ENCODE data around the gene KCNK15.

Gene KCNK15

DNA sequence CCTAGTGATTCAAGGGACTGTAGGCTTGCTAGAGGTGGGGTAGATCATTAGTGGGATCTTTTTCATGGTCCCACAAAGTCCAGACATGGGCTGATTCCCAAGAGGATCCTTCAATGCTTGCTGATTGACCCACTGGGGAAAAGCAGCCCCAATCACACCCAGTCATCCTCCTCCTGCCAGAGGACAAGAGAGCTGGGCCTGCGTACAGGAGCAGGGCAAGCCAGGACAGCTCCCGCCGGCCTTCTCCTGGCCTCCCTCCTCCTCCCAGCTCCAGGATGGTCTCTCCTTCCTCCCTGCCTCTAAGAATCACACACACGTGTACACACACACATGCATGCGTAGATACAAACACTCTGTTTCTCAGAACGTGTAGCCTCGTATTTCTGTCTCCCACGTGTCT, 27.0 kb downstream of the KCNK15 start:
- TF ChIP-seq, protein P1, sequence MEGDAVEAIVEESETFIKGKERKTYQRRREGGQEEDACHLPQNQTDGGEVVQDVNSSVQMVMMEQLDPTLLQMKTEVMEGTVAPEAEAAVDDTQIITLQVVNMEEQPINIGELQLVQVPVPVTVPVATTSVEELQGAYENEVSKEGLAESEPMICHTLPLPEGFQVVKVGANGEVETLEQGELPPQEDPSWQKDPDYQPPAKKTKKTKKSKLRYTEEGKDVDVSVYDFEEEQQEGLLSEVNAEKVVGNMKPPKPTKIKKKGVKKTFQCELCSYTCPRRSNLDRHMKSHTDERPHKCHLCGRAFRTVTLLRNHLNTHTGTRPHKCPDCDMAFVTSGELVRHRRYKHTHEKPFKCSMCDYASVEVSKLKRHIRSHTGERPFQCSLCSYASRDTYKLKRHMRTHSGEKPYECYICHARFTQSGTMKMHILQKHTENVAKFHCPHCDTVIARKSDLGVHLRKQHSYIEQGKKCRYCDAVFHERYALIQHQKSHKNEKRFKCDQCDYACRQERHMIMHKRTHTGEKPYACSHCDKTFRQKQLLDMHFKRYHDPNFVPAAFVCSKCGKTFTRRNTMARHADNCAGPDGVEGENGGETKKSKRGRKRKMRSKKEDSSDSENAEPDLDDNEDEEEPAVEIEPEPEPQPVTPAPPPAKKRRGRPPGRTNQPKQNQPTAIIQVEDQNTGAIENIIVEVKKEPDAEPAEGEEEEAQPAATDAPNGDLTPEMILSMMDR (IDR thresholded peaks at IDR 0.05; ENCODE audit: insufficient read depth, low read length, poor library complexity, severe bottlenecking), result no peak
- Histone ChIP-seq H3K4me3 (replicated peaks; ENCODE audit: low read depth, low read length) (no peak overlapping the region), H3K36me3 (ENCODE audit: control insufficient read depth, insufficient read depth, low read length) (no peaks in the 10 kb centered on the region), H3K27me3 (replicated peaks; ENCODE audit: control insufficient read depth, insufficient read depth, low read length) (no peaks in the 10 kb centered on the region; the same call in none of the 2 replicates)
- no peak for DNase-seq (ENCODE audit: extremely low read depth, insufficient read length)

- Histone ChIP-seq H3K27me3 (replicated peaks; ENCODE audit: control insufficient read depth, insufficient read depth, low read length) (no peaks in the 10 kb centered on the region; the same call in none of the 2 replicates), H3K4me3 (replicated peaks; ENCODE audit: low read depth, low read length) (no peak overlapping the region)
- TF ChIP-seq, protein P1 (IDR thresholded peaks at IDR 0.05; ENCODE audit: insufficient read depth, low read length, poor library complexity, severe bottlenecking), result no peak
These were observed 27.6 kb downstream of the KCNK15 start for GRCh38 chr20:44773070-44773829.

DNA sequence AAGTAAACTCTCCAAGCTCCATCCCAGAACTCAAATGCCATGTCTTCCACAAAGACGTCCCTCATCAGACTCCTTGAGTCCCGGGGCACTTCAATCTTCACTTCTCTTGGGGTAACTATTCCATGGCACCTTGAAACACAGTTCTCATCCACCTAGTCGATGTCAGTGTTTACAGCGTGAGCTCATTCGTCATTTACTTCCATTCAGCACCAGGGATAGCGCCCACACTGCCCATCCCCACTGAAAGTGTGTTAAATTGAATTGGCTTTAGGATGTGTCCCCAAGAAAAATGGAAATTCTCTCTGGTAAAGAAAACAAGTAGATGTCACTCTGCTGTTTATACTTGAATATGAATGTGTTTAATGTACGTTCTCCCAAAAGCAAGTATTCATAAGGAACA, 31.3 kb downstream of the KCNK15 start:
- H3K27me3 ChIP-seq (replicated peaks; ENCODE audit: control insufficient read depth, insufficient read depth, low read length), result no peaks in the 10 kb centered on the region; the same call in none of the 2 replicates
- DNase-seq (ENCODE audit: extremely low read depth, insufficient read length), result no peak
- H3K36me3 ChIP-seq (ENCODE audit: control insufficient read depth, insufficient read depth, low read length), result no peaks in the 10 kb centered on the region
- H3K4me3 ChIP-seq (replicated peaks; ENCODE audit: low read depth, low read length), result no peak overlapping the region
- TF ChIP-seq, protein P1 (IDR thresholded peaks at IDR 0.05; ENCODE audit: insufficient read depth, low read length, poor library complexity, severe bottlenecking), result no peak

More at GRCh38 chr20:44773070-44773829, 27.6 kb downstream of the KCNK15 start:
- no peak for DNase-seq (ENCODE audit: extremely low read depth, insufficient read length)
- no peaks in the 10 kb centered on the region for H3K36me3 ChIP-seq (ENCODE audit: control insufficient read depth, insufficient read depth, low read length)

DNA sequence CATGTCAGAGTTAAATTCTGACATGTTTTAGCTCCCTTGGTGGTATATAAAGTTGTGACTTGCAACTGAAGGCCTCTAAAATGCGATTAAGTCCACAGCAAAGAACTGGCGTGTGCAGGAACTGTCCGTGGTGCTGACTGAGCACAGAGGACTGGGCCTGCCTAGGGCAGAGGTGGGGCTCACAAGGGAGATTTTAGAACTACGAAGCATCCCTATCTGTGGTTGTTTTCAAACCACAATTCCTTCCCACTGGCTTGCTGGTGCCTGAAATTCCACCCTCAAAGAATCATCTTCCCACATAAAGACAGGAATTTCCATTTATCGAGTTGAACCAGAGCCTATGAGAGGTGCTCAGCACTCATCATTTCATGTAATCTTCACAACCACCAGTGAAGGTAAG, 34.6 kb downstream of the KCNK15 start:
- no peak for DNase-seq (ENCODE audit: extremely low read depth, insufficient read length)
- TF ChIP-seq, protein P1 (IDR thresholded peaks at IDR 0.05; ENCODE audit: insufficient read depth, low read length, poor library complexity, severe bottlenecking), result no peak
- Histone ChIP-seq H3K27me3 (replicated peaks; ENCODE audit: control insufficient read depth, insufficient read depth, low read length) (no peaks in the 10 kb centered on the region; the same call in 1 of the 2 replicates), H3K4me3 (replicated peaks; ENCODE audit: low read depth, low read length) (no peak overlapping the region), H3K36me3 (ENCODE audit: control insufficient read depth, insufficient read depth, low read length) (no peaks in the 10 kb centered on the region)

- H3K27me3 ChIP-seq (replicated peaks; ENCODE audit: control insufficient read depth, insufficient read depth, low read length), result no peaks in the 10 kb centered on the region; the same call in 1 of the 2 replicates
- TF ChIP-seq, protein P1 (IDR thresholded peaks at IDR 0.05; ENCODE audit: insufficient read depth, low read length, poor library complexity, severe bottlenecking), result no peak
These were observed 35.5 kb downstream of the KCNK15 start for GRCh38 chr20:44781118-44781517.

More at GRCh38 chr20:44781118-44781517, 35.5 kb downstream of the KCNK15 start:
- Histone ChIP-seq H3K4me3 (replicated peaks; ENCODE audit: low read depth, low read length) (no peak overlapping the region), H3K36me3 (ENCODE audit: control insufficient read depth, insufficient read depth, low read length) (no peaks in the 10 kb centered on the region)
- DNase-seq (ENCODE audit: extremely low read depth, insufficient read length), result no peak

Measured in GM06990 (cell line).